ENCODE data around the gene MARCHF10.

Gene MARCHF10

DNA sequence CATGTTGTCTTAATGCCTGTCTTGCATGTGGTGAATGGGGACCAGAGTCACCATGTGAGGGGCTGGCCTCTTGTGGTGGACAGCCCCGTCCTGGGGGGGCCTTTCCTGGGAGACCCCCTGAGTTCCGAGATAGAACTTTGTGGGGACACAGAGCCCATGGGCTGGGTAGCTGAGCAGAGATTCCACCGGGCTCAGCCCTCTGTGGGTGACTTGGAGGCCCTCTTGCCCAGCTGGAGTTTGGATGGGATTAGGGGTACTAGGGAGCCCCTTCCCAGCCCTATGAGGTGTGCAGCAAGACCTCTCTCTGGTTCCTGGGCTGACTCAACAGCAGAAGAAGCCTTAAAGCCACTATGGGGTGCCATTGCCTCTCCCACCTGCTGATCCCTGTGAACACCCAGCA lies 142.5 kb downstream of the MARCHF10 start:
- in situ Hi-C loops (cut with HindIII; ENCODE audit: low sequenced_read_pairs): no loop called here

DNA sequence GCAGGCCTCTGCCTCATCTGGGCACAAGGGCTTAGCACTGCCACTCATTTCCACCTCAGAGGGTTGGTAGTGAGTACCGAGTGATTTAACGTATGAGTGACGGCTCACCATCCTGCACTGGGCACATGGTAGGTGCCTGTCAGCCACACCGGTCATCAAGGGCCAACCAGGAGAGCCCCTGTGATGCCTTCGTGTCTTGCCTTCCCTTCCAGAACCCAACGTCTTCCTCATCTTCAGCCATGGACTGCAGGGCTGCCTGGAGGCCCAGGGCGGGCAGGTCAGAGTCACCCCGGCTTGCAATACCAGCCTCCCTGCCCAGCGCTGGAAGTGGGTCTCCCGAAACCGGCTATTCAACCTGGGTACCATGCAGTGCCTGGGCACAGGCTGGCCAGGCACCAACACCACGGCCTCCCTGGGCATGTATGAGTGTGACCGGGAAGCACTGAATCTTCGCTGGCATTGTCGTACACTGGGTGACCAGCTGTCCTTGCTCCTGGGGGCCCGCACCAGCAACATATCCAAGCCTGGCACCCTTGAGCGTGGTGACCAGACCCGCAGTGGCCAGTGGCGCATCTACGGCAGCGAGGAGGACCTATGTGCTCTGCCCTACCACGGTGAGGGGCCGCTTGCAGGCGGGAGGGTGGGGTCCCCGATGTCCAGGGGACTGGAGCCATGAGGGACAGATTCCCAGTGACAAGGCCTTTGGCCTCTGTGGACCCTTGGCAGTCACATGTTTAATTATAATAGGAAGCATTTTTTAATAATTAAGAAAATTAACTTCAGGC lies 143.6 kb downstream of the MARCHF10 start:
- in situ Hi-C loops (cut with HindIII; ENCODE audit: low sequenced_read_pairs): no loop called here

DNA sequence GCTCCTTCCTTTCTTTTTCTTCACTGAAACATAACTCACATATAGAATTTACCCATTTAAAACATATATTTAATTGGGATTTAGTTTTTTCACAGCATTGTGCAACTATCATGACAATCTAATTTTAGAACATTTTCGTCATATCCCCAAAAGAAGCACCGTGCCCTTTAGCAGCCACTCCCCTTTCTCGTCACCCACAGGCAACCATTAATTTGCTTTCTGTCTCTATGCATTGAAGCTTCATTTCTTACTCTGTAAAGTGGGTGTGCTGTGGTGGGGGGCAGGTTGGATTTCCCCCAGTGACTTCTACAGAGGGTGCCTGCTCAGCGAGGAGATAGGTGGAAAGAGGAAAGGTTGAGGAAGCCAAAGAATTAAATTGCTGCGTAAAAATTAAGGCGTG lies 144.8 kb downstream of the MARCHF10 start:
- in situ Hi-C loops (cut with HindIII; ENCODE audit: low sequenced_read_pairs): no loop called here

DNA sequence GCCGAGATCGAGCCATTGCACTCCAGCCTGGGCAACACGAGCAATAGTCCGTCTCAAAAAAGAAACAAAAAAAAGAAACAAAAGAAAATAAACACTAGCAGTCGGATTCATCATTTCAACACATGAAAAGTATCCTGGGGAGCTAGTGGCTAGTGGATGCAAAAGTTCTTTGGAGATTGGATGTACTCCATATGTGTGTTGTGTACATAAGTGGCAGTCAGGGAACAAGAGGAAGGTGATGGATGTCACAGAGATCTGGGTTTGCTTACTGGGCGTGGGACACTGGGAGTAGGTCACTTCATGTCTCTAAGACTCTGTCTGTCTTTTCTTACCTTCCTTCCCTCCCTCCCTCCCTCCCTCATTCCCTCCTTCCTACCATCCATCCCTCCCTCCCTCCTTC lies 145.3 kb downstream of the MARCHF10 start:
- in situ Hi-C loops (cut with HindIII; ENCODE audit: low sequenced_read_pairs): no loop called here

DNA sequence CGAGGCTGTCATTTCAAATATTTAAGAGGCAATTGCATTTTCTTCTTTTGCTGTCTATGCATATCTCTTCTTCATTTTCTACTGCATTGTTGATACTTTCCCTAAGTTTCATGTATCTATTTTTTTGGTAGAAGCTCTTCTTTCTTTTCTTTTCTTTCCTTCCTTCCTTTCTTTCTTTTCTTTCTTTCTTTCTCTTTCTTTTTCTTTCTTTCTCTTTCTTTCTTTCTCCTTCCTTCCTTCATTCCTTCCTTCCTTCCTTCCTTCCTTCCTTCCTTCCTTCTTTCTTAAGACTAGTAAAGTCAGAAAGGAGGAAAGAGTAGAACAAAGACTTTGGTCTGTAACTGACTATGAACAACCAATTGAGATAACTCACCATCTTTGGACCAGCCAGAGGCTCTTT lies 146.8 kb downstream of the MARCHF10 start:
- in situ Hi-C loops (cut with HindIII; ENCODE audit: low sequenced_read_pairs): no loop called here

DNA sequence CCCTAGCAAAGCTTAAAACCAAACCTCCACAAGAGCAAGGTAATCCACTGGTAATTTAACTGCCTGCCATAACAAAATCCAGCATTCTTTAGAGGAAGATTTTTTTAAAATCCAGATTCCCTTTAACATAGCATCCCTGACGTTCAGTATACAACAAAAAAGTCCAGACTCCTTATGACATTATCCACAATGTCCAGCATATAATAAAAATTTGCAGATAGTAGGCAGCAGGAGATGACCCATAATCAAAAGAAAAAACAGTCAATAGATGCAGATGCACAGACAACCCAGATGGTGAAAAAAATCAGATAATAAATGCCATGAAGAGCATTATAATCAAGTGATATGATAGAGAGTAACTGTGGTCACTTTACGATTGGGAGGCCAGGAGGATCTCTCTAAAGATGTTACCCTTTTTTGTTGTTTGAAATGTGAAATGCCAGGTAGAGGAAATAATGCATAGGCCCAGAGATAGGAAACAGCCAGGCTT lies 147.4 kb downstream of the MARCHF10 start:
- in situ Hi-C loops (cut with HindIII; ENCODE audit: low sequenced_read_pairs): no loop called here

DNA sequence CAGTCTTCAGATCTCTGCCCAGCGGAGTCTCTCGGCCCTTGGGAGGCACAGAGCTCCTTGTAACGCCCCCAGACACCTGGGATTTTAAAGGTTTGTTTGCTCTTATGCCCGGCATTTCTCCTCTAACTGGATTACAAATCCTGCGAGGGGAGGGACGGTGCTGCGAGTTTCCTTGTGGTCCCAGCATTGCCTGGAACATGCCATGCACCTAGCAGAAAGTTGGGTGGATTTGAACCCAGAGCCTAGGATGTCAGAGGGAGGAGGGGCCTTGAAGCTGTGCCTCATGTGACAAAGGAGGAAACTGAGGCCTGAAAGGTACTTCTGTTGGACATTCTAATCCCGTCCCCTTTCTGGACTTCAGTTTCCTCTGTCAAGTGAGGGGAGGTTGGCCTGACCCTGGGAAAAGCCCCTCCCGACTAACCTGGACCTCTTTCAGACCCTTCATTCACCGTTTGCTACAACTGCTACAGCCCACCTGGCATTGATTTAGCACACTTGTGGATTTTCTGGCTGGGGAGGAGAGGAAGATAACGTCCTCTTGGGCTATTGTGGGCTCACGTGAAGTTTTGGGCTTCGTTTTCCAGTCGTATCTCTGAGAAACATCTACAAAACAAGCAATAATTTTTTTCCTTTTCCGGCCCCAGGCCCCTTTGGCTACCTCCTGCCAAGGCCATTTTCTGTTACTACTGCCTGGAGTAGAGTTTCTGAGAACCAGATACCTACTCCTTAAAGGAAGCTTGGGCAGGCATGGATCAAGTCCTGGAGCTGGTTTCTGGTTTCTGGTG lies 149.8 kb downstream of the MARCHF10 start:
- in situ Hi-C loops (cut with HindIII; ENCODE audit: low sequenced_read_pairs): no loop called here

DNA sequence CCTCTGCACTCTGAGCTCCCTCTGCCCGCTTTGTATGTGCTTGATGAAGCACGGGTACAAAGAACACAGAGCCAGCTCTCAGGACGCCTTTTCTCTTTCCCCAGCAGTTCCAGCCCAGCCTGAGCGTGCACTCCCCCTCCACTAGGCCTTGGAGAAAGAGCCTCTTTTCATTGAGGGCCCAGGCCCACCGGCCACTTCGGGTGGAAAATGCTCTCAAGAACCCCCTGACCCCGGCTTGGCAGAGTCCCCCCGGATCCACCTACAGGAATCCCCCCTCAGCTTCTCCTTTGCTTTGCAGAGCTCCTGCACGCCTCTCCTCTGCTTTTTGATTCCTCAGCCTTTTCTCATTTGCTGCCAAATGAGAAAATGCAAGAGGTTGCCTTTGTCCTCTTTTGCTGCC lies 150.4 kb downstream of the MARCHF10 start:
- in situ Hi-C loops (cut with HindIII; ENCODE audit: low sequenced_read_pairs): no loop called here

DNA sequence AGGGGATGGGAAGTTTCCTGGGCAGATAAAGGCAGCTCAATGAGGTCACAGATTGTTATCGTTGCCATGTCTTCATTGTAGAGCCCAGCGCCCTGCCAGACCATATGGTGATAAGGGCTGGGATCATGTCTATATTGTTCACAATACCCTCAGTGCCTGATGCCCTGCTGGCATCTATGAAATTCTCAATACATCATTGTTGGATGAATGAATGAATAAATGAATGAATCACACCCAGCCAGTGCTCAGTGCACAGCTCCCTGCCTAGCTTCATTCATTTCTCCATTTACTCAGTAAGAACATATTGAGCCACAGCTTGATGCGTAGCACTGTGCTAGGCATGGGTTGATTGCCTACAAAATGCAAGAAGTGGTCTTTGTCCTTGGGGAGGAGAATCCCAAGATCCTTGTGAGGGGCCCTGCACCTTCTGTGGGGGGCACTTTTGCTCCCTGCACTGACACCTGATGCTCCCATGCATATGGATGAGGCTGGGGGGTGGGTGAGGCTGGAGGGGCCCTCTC lies 150.9 kb downstream of the MARCHF10 start:
- in situ Hi-C loops (cut with HindIII; ENCODE audit: low sequenced_read_pairs): no loop called here

DNA sequence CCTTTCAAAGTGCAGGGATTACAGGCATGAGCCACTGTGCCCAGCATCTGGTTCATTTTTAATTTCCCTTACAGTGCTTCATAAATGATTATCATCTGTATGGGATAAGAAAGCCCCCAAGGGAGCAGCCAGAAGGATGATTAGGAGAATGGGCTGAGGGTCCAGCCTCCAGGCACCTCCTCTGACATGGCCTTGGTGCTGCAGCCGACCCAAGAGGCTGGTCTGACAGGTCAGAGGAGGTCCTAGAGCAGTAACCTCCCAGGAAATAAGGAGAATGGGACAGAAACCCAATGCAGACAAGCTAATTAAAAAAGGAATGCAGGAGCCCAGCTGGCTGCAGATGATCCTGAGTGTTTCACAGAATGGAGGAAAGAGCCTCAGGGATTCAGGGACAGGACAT lies 151.7 kb downstream of the MARCHF10 start:
- in situ Hi-C loops (cut with HindIII; ENCODE audit: low sequenced_read_pairs): no loop called here

DNA sequence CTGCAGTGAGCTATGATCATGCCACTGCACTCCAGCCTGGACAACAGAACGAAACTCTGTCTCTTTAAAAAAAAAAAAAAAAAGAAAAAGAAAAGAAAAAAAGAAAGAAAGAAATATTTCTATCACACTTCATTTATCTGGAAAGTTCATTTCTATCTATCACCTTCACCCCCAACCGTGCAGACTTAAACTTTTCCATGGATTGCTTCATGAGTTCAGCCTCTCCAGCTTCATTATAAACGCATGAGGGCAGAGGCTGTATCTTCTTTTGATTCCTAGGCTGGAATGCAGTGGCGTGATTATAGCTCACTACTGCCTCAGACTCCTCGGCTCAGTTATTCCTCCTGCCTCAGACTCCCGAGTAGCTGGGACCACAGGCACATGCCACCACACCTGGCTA lies 152.5 kb downstream of the MARCHF10 start:
- in situ Hi-C loops (cut with HindIII; ENCODE audit: low sequenced_read_pairs): no loop called here

DNA sequence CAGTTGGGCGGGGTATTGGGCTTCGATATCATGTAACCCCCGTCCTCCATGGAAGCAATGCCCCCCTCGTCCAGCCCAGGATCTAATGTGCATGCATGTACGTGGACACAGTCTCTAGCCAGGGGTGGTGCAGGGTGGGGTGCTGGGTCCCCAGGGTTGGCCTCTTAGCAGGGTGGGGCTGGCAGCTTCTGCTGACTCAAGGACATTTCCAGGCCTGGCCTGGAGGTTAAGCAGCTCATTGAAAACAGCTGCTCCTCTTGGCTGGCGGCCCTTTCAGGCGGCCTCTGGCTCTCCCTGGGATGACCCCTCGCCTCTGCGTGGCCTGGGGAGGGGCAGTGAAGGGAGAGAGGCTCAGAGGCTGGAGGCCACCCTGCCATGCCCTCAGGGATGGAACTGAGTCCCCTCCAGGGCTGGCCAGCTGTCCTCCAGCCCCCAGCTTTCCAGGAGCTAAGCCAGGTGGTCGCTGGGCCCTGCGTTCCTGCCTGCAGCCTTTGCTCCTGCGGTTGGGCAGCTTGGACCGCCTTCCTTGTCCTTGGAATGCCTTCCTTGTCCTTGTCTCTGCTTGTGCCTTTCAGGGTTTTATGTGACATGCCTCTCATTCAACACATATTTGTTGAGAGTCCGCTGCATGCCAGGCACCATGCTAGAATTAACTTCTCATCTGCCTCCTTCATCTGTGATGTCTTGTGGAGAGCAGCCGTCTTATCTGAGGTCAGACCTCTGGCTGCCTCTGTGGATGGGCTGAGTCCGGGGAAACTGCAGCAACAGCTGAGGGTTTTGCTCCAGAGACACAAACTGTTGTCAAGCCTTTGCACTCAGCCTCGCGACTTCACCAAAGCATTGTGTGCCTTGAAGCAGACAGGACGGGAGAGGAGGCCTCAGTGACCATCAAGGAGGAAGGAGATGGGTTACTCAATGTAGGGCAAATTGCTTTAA lies 154.0 kb downstream of the MARCHF10 start:
- in situ Hi-C loops (cut with HindIII; ENCODE audit: low sequenced_read_pairs): no loop called here

DNA sequence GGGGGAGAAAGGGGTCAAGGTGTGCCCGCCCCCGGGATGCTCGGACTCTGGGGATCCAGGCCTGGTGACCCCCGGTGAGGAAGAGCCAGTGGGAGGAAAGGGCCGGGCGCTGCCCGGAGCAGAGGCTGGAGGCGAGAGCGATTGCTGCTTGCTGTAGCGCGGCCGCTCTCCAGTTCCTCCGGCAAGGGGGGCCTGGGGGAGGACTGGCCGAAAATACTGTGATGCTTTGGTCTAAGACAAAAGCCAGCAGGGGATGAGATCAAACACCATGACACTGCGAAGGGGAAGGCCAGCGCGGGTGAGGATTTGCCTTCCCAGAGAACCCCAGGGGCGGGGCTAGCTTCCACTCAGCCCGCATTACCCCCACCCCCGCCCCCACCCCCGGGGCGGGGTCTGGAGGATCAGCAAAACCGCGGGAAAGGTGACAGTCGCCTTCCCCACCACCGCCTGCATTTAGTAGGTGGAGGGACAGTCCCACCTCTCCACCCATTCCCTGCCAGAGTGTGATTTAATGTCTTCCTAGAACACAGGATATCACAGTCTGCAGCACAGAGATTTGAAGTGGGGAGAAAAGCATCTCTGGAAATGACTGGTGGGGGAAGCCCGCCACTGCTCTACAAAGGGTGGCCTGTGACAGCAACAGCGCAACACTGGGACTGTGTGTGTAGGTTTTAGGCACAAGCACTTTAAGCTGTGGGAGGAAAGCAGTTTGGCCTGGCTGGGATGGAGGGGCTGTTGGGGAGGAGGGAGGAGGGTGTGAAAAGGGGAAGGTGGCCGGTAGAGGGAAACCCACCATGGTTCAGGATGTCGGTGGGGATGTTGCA lies 154.9 kb downstream of the MARCHF10 start:
- in situ Hi-C loops (cut with HindIII; ENCODE audit: low sequenced_read_pairs): no loop called here

DNA sequence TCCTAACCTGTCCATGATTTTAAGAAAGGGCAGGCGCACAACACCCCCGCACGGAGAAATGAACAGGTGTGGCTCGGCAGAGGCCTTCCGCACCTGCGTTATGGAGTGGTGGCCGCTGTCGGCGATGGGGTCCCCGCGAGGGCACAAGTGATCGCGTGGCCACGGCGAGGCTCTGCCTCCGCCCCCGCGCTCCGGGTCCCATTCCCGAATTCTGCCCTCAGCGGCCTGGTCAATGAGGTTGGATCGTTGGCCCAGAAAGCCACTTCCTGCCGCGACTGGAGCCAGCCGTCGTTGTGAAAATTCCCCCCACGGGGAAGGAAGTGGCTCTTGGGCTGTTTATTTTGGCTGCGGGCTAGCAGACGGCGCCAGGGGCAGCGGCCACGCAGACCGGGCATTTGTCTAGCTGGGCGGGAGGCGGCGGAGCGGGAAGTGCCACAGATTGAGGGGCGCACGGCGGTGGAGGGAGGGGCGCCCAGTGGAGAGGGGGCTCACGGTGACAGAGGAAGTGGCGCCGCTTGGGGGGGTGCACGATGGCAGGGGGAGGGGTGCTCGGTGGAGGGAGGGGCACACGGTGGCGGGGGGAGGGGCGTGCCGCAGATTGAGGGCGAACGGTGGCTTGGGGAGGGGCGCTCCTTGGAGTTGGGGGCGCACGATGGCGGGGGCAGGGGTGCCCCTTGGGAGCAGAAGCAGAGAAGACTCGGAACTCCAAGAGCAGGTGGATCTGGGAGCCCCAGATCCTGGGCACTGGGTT lies 155.7 kb downstream of the MARCHF10 start:
- in situ Hi-C loops (cut with HindIII; ENCODE audit: low sequenced_read_pairs): no loop called here

Data from DLD1 (cell line).